ENCODE data around the gene NUP85. TPM values are rescaled to one million over a fixed set of nuclear protein-coding genes. Genes with fewer than 3 reads are reported as not detected.
"Not testable (repeated sequence)": the region's sequence is repeated elsewhere in the genome, so short reads cannot be mapped to it uniquely, and the experiment has no call there.

Gene NUP85
- total RNA-seq, 1 experiment from 2014 or later: 40.6 TPM

GRCh38 chr17:75183999-75184884, 21.2 kb upstream of the NUP85 start:
- Histone ChIP-seq H3K27me3 (ENCODE audit: low read length) (no peaks in the 10 kb centered on the region), H3K9me2 (replicated peaks; ENCODE audit: insufficient read depth, low read length) (no peaks in the 10 kb centered on the region), H3K4me2 (ENCODE audit: low read depth, low read length, poor library complexity, severe bottlenecking) (no peak overlapping the region), H2AFZ (ENCODE audit: low read length) (no peak overlapping the region), H3K9ac (ENCODE audit: low read length) (no peak overlapping the region), H3K79me2 (ENCODE audit: low read length) (peaks cover 32% of the 10 kb centered on the region), H3K4me3 (ENCODE audit: low read length) (no peak overlapping the region), H3K27ac (ENCODE audit: low read length) (no peak overlapping the region), H4K20me1 (ENCODE audit: insufficient read depth, low read depth, low read length) (peaks cover 16% of the 10 kb centered on the region), H3K9me3 (ENCODE audit: low read length) (no peaks in the 10 kb centered on the region), H3K4me1 (ENCODE audit: low read length) (peaks cover 20% of the 10 kb centered on the region), H3K36me3 (ENCODE audit: insufficient read depth, low read length) (peaks cover 8% of the 10 kb centered on the region; the same call in 1 of the 2 replicates)
- DNase-seq: no peak

GRCh38 chr17:75188614-75189013, 16.9 kb upstream of the NUP85 start:
- H3K4me3 ChIP-seq (ENCODE audit: low read length): no peak overlapping the region
- H3K4me2 ChIP-seq (ENCODE audit: low read depth, low read length, poor library complexity, severe bottlenecking): no peak overlapping the region
- H3K27me3 ChIP-seq (ENCODE audit: low read length): no peaks in the 10 kb centered on the region
- DNase-seq: no peak
- no peaks in the 10 kb centered on the region for H3K9me3 ChIP-seq (ENCODE audit: low read length)
- H3K27ac ChIP-seq (ENCODE audit: low read length): no peak overlapping the region
- no peaks in the 10 kb centered on the region for H4K20me1 ChIP-seq (ENCODE audit: insufficient read depth, low read depth, low read length)
- H2AFZ ChIP-seq (ENCODE audit: low read length): no peak overlapping the region
- no peaks in the 10 kb centered on the region for H3K9me2 ChIP-seq (replicated peaks; ENCODE audit: insufficient read depth, low read length)
- H3K36me3 ChIP-seq (ENCODE audit: insufficient read depth, low read length): no peaks in the 10 kb centered on the region
- H3K4me1 ChIP-seq (ENCODE audit: low read length): peaks cover 2% of the 10 kb centered on the region
- no peaks in the 10 kb centered on the region for H3K79me2 ChIP-seq (ENCODE audit: low read length)
- H3K9ac ChIP-seq (ENCODE audit: low read length): no peak overlapping the region

- no peak overlapping the region for H3K4me3 ChIP-seq (ENCODE audit: low read length)
- H3K9ac ChIP-seq (ENCODE audit: low read length): no peak overlapping the region
- no peaks in the 10 kb centered on the region for H3K36me3 ChIP-seq (ENCODE audit: insufficient read depth, low read length)
- DNase-seq: peak; percentile 45
- H3K79me2 ChIP-seq (ENCODE audit: low read length): no peaks in the 10 kb centered on the region
- H4K20me1 ChIP-seq (ENCODE audit: insufficient read depth, low read depth, low read length): no peaks in the 10 kb centered on the region
- H3K4me2 ChIP-seq (ENCODE audit: low read depth, low read length, poor library complexity, severe bottlenecking): no peak overlapping the region
- no peaks in the 10 kb centered on the region for H3K9me3 ChIP-seq (ENCODE audit: low read length)
- no peaks in the 10 kb centered on the region for H3K9me2 ChIP-seq (replicated peaks; ENCODE audit: insufficient read depth, low read length)
- no peak overlapping the region for H3K27ac ChIP-seq (ENCODE audit: low read length)
- no peak overlapping the region for H2AFZ ChIP-seq (ENCODE audit: low read length)
- H3K4me1 ChIP-seq (ENCODE audit: low read length): no peaks in the 10 kb centered on the region
- no peaks in the 10 kb centered on the region for H3K27me3 ChIP-seq (ENCODE audit: low read length)
These were observed 13.9 kb upstream of the NUP85 start for GRCh38 chr17:75191584-75191983.

GRCh38 chr17:75194879-75195278, 10.6 kb upstream of the NUP85 start:
- no peaks in the 10 kb centered on the region for H3K9me2 ChIP-seq (replicated peaks; ENCODE audit: insufficient read depth, low read length)
- H3K27me3 ChIP-seq (ENCODE audit: low read length): no peaks in the 10 kb centered on the region
- no peaks in the 10 kb centered on the region for H3K9me3 ChIP-seq (ENCODE audit: low read length)
- H3K4me1 ChIP-seq (ENCODE audit: low read length): no peaks in the 10 kb centered on the region
- H2AFZ ChIP-seq (ENCODE audit: low read length): no peak overlapping the region
- no peak for DNase-seq
- no peak overlapping the region for H3K4me3 ChIP-seq (ENCODE audit: low read length)
- no peak overlapping the region for H3K4me2 ChIP-seq (ENCODE audit: low read depth, low read length, poor library complexity, severe bottlenecking)
- H3K79me2 ChIP-seq (ENCODE audit: low read length): no peaks in the 10 kb centered on the region
- H3K9ac ChIP-seq (ENCODE audit: low read length): no peak overlapping the region
- H3K27ac ChIP-seq (ENCODE audit: low read length): no peak overlapping the region
- no peaks in the 10 kb centered on the region for H4K20me1 ChIP-seq (ENCODE audit: insufficient read depth, low read depth, low read length)
- H3K36me3 ChIP-seq (ENCODE audit: insufficient read depth, low read length): no peaks in the 10 kb centered on the region

- Histone ChIP-seq H3K4me2 (ENCODE audit: low read depth, low read length, poor library complexity, severe bottlenecking) (no peak overlapping the region), H2AFZ (ENCODE audit: low read length) (no peak overlapping the region), H3K27ac (ENCODE audit: low read length) (no peak overlapping the region)
These were observed 5.4 kb upstream of the NUP85 start for GRCh38 chr17:75199886-75200618.

DNA sequence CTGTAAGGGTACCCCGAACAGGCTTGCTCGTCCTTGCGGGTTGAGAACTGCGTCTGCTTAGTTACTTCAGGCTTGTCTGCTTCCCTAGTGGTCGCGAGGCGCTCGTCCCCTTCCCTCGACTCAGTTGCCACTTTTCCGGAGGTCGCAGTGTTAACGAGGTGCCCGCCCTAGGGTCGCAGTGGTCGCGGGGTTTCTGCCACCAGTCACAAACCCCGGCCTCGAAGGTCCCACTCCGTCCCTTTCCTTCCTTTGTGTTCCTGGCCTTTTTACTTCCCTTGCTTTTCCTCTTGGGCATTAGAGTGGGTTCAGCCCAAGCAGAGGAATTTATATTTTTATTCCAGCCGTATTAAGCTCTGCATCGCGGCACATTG, 299 bp downstream of the NUP85 start:
- H3K27ac ChIP-seq (ENCODE audit: low read length): peak overlapping the region; percentile 79
- peak overlapping the region; percentile 88 for H2AFZ ChIP-seq (ENCODE audit: low read length)
- peak overlapping the region; percentile 88 for H3K4me2 ChIP-seq (ENCODE audit: low read depth, low read length, poor library complexity, severe bottlenecking)
- H3K9me3 ChIP-seq (ENCODE audit: low read length): no peaks in the 10 kb centered on the region
- H3K36me3 ChIP-seq (ENCODE audit: insufficient read depth, low read length): peaks cover 20% of the 10 kb centered on the region; the same call in 1 of the 2 replicates
- H3K4me1 ChIP-seq (ENCODE audit: low read length): peaks cover 17% of the 10 kb centered on the region
- no peaks in the 10 kb centered on the region for H3K9me2 ChIP-seq (replicated peaks; ENCODE audit: insufficient read depth, low read length)
- H3K79me2 ChIP-seq (ENCODE audit: low read length): peaks cover 64% of the 10 kb centered on the region
- H4K20me1 ChIP-seq (ENCODE audit: insufficient read depth, low read depth, low read length): peaks cover 4% of the 10 kb centered on the region; the same call in 1 of the 2 replicates
- peak overlapping the region; percentile 94 for H3K9ac ChIP-seq (ENCODE audit: low read length)
- no peaks in the 10 kb centered on the region for H3K27me3 ChIP-seq (ENCODE audit: low read length)
- DNase-seq: no peak
- peak overlapping the region; percentile 95 for H3K4me3 ChIP-seq (ENCODE audit: low read length)

More at GRCh38 chr17:75199886-75200618, 5.4 kb upstream of the NUP85 start:
- peaks cover 11% of the 10 kb centered on the region for H3K79me2 ChIP-seq (ENCODE audit: low read length)
- no peak overlapping the region for H3K4me3 ChIP-seq (ENCODE audit: low read length)
- no peak overlapping the region for H3K9ac ChIP-seq (ENCODE audit: low read length)
- no peak for DNase-seq
- H3K36me3 ChIP-seq (ENCODE audit: insufficient read depth, low read length): no peaks in the 10 kb centered on the region
- no peaks in the 10 kb centered on the region for H3K9me3 ChIP-seq (ENCODE audit: low read length)
- H3K27me3 ChIP-seq (ENCODE audit: low read length): no peaks in the 10 kb centered on the region
- H3K9me2 ChIP-seq (replicated peaks; ENCODE audit: insufficient read depth, low read length): no peaks in the 10 kb centered on the region
- H4K20me1 ChIP-seq (ENCODE audit: insufficient read depth, low read depth, low read length): no peaks in the 10 kb centered on the region
- peaks cover 7% of the 10 kb centered on the region for H3K4me1 ChIP-seq (ENCODE audit: low read length)

DNA sequence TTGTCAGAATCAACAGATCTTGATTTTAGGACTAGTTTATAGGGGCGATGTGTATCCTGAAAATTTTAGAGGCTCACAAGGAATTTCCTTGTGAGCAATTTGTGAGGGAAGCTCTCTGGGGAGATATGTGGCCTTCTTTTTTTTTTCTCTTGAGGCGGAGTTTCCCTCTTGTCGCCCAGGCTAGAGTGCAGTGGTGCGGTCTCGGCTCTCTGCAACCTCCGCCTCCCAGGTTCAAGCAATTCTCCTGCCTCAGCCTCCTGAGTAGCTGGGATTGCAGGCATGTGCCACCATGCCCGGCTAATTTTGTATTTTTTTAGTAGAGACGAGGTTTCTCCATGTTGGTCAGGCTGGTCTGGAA, 1.6 kb downstream of the NUP85 start:
- Histone ChIP-seq H3K9ac (ENCODE audit: low read length) (peak overlapping the region; percentile 94), H3K79me2 (ENCODE audit: low read length) (peaks cover 64% of the 10 kb centered on the region), H3K4me2 (ENCODE audit: low read depth, low read length, poor library complexity, severe bottlenecking) (peak overlapping the region; percentile 88), H3K4me1 (ENCODE audit: low read length) (peaks cover 17% of the 10 kb centered on the region), H3K4me3 (ENCODE audit: low read length) (peak overlapping the region; percentile 95), H3K36me3 (ENCODE audit: insufficient read depth, low read length) (peaks cover 25% of the 10 kb centered on the region; the same call in 1 of the 2 replicates)
- not testable (repeated sequence) for H4K20me1 ChIP-seq (ENCODE audit: insufficient read depth, low read depth, low read length); H3K27ac ChIP-seq (ENCODE audit: low read length); DNase-seq; H3K27me3 ChIP-seq (ENCODE audit: low read length); H3K9me3 ChIP-seq (ENCODE audit: low read length); H3K9me2 ChIP-seq (replicated peaks; ENCODE audit: insufficient read depth, low read length); H2AFZ ChIP-seq (ENCODE audit: low read length)

GRCh38 chr17:75207760-75208159, 2.3 kb downstream of the NUP85 start:
- Histone ChIP-seq H3K27ac (ENCODE audit: low read length) (no peak overlapping the region), H2AFZ (ENCODE audit: low read length) (no peak overlapping the region), H3K4me2 (ENCODE audit: low read depth, low read length, poor library complexity, severe bottlenecking) (no peak overlapping the region), H3K36me3 (ENCODE audit: insufficient read depth, low read length) (peaks cover 30% of the 10 kb centered on the region; the same call in 1 of the 2 replicates), H3K27me3 (ENCODE audit: low read length) (no peaks in the 10 kb centered on the region), H3K4me1 (ENCODE audit: low read length) (peaks cover 17% of the 10 kb centered on the region), H4K20me1 (ENCODE audit: insufficient read depth, low read depth, low read length) (peaks cover 4% of the 10 kb centered on the region; the same call in 1 of the 2 replicates), H3K9ac (ENCODE audit: low read length) (no peak overlapping the region), H3K79me2 (ENCODE audit: low read length) (peaks cover 68% of the 10 kb centered on the region), H3K9me2 (replicated peaks; ENCODE audit: insufficient read depth, low read length) (no peaks in the 10 kb centered on the region), H3K9me3 (ENCODE audit: low read length) (no peaks in the 10 kb centered on the region), H3K4me3 (ENCODE audit: low read length) (no peak overlapping the region)
- no peak for DNase-seq
